ENCODE measurements around the gene MVP.
"Not testable (repeated sequence)": the region's sequence is repeated elsewhere in the genome, so short reads cannot be mapped to it uniquely, and the experiment has no call there.

Gene MVP

DNA sequence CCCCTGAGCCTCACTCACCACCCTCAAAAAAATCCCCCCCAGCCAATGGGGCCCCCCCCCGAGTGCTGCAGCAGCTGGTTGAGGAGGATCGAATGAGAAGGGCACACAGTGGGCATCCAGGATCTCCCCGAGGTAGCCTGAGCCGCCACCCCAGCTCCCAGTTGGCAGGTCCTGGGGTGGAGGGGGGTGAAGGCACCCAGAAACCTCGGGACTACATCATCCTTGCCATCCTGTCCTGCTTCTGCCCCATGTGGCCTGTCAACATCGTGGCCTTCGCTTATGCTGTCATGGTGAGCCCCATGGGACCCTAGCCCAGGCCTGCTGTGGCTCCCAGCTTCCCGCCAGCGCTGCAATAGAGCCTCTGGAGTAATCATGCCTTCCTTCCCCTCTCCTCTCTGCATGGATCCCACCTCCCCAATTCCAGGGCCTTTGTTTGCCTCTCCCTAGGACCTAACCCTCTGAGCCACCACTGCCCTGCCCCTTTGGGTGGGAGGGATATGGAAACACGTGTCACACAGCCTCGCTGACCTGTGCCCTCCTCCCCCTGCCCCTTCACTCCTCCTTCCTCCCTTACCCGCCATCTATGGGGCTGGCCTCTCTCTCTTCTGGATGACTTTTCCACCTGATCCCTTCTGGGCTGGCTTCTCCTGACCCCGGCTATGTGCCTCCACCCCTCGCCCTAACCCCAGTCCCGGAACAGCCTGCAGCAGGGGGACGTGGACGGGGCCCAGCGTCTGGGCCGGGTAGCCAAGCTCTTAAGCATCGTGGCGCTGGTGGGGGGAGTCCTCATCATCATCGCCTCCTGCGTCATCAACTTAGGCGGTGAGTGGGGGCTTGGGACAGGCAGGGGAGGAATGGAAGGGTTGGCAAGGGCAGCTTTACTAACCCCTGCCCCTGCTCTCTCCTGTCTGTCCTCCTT lies 6.4 kb upstream of the MVP start:
- in situ Hi-C loops (cut with MboI; ENCODE audit: low pct_unique_long_range_greater_than_20kb, low sequenced_read_pairs) = no loop called here

DNA sequence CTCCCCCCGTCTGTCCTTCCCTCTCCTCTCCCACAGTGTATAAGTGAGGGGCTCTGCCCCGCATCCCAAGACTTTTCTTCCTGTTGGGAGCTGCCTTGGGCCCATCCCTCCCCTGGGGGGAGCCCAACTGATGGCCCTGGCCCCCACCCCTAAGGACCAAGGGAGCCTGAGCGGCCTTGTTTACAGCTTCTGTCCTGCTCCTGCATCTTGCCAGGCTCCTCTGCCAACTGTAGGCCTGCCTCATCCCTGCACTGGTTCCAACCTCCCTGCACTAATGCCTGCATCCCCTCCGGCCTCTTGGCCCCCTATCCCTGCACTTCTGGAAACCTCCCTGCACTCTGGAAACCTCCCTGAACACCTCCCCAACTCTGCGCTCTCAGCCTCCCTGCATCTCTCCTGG lies 5.7 kb upstream of the MVP start:
- in situ Hi-C loops (cut with MboI; ENCODE audit: low pct_unique_long_range_greater_than_20kb, low sequenced_read_pairs) = no loop called here
- DNase-seq = no peak

More for the DNA sequence above, 6.4 kb upstream of the MVP start:
- no peak for DNase-seq

- peak; percentile 18 for DNase-seq
- in situ Hi-C loops (cut with MboI; ENCODE audit: low pct_unique_long_range_greater_than_20kb, low sequenced_read_pairs) = no loop called here
Measured at GRCh38 chr16:29815032-29815721, 5.1 kb upstream of the MVP start.

DNA sequence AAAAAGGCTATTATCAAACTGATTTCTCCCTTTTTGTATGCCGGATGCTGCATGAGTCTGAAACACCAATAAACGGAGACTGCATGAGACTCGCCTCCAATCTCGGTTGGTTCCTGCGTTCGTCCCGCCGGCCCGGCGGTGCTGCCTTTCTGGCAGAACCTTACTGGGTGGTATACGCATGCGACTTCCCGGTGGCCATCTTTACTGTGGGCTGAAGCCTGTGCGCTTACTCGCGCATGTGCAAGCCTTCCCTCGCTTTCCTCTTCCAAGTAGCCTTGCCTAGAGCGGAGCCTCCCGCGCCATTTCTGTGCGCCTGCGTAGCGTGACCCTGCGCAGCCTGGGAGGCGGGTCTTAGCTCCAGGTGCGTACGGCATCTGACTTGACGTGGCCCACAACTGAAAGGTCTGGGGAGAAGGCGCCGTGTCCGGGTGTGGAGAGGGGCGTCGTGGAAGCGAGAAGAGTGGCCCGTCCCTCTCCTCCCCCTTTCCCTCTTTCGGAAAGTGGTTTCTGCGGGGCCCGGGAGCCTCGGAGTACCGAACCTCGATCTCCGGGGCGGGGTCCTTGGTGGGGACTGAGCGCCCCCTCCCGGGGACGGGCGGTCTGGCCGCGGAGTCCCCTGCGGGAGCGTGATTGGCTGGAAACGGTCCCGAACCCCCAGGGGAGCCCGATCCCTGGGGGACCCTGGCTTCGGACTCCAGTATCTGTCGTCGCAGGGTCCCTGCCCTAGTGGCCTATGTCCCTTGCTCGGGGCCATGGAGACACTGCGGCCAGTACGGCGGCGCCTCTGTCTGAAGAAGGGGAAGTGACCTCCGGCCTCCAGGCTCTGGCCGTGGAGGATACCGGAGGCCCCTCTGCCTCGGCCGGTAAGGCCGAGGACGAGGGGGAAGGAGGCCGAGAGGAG lies 4.2 kb upstream of the MVP start, which contains the start of gene PAGR1:
Gene PAGR1 (plus strand): TSS at position 360 of the 901 bp plus-strand sequence. CDS start 374 bp downstream, at position 734.
- in situ Hi-C loops (cut with MboI; ENCODE audit: low pct_unique_long_range_greater_than_20kb, low sequenced_read_pairs) = no loop called here
- DNase-seq = peak; percentile 99

DNA sequence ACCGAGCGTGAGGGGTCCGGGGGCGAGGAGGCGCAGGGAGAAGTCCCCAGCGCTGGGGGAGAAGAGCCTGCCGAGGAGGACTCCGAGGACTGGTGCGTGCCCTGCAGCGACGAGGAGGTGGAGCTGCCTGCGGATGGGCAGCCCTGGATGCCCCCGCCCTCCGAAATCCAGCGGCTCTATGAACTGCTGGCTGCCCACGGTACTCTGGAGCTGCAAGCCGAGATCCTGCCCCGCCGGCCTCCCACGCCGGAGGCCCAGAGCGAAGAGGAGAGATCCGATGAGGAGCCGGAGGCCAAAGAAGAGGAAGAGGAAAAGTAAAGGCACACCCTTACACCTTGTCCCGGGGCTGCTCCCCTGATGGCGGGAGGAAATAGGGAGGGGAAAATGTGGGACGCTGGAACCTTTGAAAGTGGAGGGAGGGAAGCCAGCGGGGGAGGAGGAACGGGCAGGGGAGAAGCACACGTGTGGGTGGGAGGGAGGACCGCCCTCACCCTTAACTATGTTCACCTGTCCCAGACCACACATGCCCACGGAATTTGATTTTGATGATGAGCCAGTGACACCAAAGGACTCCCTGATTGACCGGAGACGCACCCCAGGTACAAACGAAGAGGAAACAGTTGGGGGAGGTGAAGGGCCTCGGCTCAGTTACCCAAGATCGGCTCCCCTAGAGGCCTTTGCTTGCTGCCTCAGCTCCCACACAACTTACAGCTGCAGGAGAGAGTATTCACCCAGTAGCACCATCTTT lies 3.4 kb upstream of the MVP start:
- in situ Hi-C loops (cut with MboI; ENCODE audit: low pct_unique_long_range_greater_than_20kb, low sequenced_read_pairs) = no loop called here

GRCh38 chr16:29818082-29818481 lies 2.2 kb upstream of the MVP start:
- no peak for DNase-seq
- in situ Hi-C loops (cut with MboI; ENCODE audit: low pct_unique_long_range_greater_than_20kb, low sequenced_read_pairs) = no loop called here

More for the DNA sequence above, 3.4 kb upstream of the MVP start:
- DNase-seq = peak; percentile 81

- DNase-seq = no peak
- in situ Hi-C loops (cut with MboI; ENCODE audit: low pct_unique_long_range_greater_than_20kb, low sequenced_read_pairs) = no loop called here
Measured at GRCh38 chr16:29819506-29819905, 756 bp upstream of the MVP start.

DNA sequence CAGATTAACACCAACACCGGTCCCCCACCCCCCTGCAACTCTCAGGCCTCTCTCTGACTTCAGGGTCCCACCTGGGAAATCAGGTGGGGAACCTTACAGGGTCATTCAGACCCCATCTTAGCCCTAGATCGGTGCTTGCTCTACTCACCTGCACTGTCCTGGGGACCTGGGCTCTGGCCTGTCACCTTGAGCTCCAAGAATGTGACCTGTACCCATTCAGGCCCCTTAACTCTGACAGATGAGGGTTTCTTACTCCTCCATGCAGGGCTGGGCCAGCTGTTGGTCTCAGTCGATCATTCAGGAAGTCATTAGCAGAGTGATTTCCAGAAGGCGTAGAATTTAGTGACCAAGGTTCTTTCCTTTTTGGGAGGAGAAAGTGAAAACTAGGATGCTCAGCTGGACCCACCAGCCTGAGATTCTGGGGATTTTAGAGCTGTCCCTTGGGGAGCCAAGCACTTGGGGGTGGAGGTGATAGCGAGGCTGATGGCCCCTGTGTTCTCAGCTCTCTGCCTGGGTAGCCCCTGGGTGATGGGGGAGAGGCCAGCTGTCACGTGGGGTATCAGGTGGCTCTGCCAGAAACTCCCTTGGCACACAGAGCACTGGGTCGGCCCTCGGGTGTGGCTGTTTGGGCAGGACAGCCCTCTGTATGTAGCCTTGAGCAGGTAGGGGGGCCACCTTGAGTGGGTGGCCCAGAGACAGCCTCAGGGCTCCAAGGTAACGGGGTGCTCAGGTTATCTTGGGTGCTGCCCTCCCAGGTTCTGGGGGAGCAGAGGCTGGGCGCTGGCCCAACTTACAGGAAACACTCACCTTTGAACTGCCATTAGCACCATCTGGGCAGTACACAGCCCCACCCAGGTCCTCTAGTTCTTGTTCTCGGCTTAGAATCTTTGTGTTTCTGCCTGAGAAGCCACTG lies 724 bp downstream of the MVP start:
- in situ Hi-C loops (cut with MboI; ENCODE audit: low pct_unique_long_range_greater_than_20kb, low sequenced_read_pairs) = no loop called here
- DNase-seq = no peak

- in situ Hi-C loops (cut with MboI; ENCODE audit: low pct_unique_long_range_greater_than_20kb, low sequenced_read_pairs) = no loop called here
- no peak for DNase-seq
Measured at GRCh38 chr16:29821643-29822115, 1.4 kb downstream of the MVP start.

GRCh38 chr16:29824589-29825144 lies 4.4 kb downstream of the MVP start:
- in situ Hi-C loops (cut with MboI; ENCODE audit: low pct_unique_long_range_greater_than_20kb, low sequenced_read_pairs) = no loop called here
- DNase-seq = no peak

DNA sequence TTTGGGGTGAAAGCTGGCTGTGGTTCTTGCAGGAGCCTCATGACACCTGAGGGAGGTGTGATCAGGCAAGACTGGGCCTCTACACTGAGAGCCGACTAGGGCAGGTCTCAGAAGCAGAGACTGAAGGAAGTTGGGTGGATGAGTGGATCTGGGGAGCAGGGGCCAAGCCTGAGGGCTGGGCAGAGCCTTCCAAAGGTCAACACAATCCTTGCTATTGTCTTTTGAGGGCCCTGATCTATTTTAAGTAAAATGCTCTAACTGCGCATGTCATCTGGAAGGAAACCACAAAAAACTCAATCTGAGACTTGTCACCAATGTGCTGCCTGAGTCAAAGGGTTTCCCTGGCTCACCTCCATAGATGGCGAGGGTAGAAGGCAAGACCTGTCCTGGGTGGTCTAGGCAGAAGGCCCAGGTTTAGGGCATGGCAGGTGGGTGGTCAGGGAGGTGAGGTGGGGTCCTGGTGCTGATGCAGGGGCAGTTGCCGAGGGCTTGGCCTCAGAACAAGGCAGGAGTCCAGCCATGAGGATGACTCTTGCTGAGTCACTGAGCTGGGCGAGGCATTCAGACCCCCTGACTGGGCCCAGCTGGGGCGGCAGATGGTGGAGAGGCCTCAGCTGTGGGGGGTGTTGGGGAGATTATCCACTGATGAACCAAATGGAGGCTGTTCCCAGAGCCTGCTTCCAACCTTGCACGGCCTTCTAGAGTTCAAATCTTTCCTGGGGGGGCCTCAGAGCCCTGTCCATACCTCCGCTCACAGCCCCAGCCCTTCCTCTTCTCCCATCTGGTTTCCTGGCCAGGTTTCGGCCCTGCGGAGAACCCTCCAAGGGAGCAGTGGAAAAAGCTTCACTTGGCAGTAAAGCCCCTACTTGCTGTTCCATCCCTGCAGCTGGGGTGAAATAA lies 5.1 kb downstream of the MVP start:
- in situ Hi-C loops (cut with MboI; ENCODE audit: low pct_unique_long_range_greater_than_20kb, low sequenced_read_pairs) = no loop called here
- DNase-seq = peak; percentile 16

- in situ Hi-C loops (cut with MboI; ENCODE audit: low pct_unique_long_range_greater_than_20kb, low sequenced_read_pairs) = no loop called here
- DNase-seq = no peak
Measured at GRCh38 chr16:29826342-29826695, 6.1 kb downstream of the MVP start.

DNA sequence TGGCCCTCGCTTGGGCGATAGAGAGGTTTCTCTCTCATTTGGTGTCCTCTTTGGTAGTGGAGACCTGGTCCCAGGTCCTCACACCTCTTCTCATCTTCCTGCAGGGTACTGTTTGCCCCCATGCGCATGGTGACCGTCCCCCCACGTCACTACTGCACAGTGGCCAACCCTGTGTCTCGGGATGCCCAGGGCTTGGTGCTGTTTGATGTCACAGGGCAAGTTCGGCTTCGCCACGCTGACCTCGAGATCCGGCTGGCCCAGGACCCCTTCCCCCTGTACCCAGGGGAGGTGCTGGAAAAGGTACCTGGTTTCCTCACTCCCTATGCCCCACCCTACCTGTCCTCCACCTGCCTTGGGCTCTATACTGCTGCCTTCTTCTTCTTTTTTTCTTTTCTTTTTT lies 10.5 kb downstream of the MVP start:
- no peak for DNase-seq
- in situ Hi-C loops (cut with MboI; ENCODE audit: low pct_unique_long_range_greater_than_20kb, low sequenced_read_pairs) = loop anchor here (10.0 kb wide), 1 partner anchor 64 kb away; the partner anchor contains the start of gene SEZ6L2

DNA sequence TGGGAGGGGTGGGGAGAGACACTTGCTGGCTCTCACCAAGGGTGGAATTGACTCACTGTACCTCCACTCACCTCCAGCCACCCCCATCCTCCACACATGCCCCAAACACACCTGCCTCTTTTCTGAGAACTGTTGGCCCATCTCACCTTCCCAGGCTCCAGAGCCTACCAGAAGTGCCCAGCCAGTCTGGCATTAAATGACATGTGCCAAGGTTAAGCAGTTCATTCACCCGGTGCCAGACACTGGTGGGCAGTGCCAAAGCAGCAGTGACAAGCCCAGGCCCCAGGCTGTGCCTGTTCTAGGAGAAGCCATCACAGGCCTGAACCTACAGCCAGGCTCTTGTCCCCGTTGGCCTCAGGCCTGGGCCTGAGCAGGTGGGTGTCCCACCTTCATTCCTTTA lies 11.2 kb downstream of the MVP start:
- in situ Hi-C loops (cut with MboI; ENCODE audit: low pct_unique_long_range_greater_than_20kb, low sequenced_read_pairs) = loop anchor here (10.0 kb wide), 1 partner anchor 63 kb away; the partner anchor contains the start of gene SEZ6L2

DNA sequence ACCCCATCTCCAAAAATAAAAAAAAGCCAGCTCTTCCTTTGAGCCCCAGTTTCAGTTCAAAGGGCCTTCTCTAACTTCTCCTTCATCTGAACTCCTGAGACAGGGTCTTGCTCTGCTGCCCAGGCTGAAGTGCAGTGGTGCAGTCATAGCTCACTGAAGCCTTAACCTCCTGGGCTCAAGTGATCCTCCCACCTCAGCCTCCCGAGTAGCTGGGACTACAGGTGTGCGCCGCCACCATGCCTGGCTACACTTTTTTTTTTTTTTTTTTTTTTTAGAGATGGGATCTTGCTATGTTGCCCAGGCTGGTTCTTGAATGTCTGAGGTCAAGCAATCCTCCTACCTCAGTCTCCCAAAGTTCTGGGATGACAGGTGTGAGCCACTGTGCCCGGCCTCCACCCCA lies 13.0 kb downstream of the MVP start:
- in situ Hi-C loops (cut with MboI; ENCODE audit: low pct_unique_long_range_greater_than_20kb, low sequenced_read_pairs) = loop anchor here (10.0 kb wide), 1 partner anchor 62 kb away; the partner anchor contains the start of gene SEZ6L2

More for the DNA sequence above, 11.2 kb downstream of the MVP start:
- DNase-seq = no peak

DNA sequence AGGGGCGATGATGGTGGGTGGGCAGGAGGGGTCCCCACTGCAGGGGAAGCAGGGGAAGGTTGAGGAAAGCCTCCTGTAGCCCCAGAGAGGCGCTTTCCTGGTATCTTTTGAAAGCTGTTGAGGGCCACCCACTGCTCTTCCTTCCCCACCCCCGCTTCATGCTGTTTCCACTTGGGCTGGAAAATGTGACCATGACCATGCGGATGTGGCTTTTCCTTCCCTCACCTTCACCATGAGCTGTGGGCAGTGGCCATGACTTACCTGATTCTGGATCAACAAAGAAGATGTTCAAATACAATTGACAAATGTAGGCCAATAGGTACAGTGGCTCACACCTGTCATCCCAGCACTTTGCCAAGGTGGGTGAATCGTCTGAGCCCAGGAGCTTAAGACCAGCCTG lies 13.8 kb downstream of the MVP start:
- in situ Hi-C loops (cut with MboI; ENCODE audit: low pct_unique_long_range_greater_than_20kb, low sequenced_read_pairs) = loop anchor here (10.0 kb wide), 1 partner anchor 61 kb away; the partner anchor contains the start of gene SEZ6L2
- DNase-seq = no peak

More for the DNA sequence above, 13.0 kb downstream of the MVP start:
- DNase-seq = not testable (repeated sequence)

Measured in KBM-7 (cell line).